Neural cell (in vitro differentiated cells): ENCODE measurements around the gene RTBDN. TPM values are rescaled to one million over a fixed set of nuclear protein-coding genes. Genes with fewer than 3 reads are reported as not detected.

Experiments
- H2AFZ ChIP-seq: fragments of 200-600, 300-800 bp; sonication (generic), shearing (Covaris generic); 2 replicates; pipeline ENCODE4 v1.6.0; 2014; ENCODE audit warnings: low read depth, mild to moderate bottlenecking, antibody characterized with exemption, low read length, moderate library complexity
- H3F3A ChIP-seq: fragments of 200-600 bp; shearing (Covaris generic); 2 replicates; pipeline ENCODE4 v1.6.1; 2016; ENCODE audit warnings: mild to moderate bottlenecking, moderate library complexity, mixed read lengths, antibody characterized with exemption, low read length; ENCODE audit not compliant: insufficient read depth, poor library complexity, severe bottlenecking
- H3K27ac ChIP-seq: fragments of 200-600, 300-800 bp; sonication (generic), shearing (Covaris generic); 2 replicates; pipeline ENCODE4 v1.5.1; 2014; ENCODE audit warnings: mild to moderate bottlenecking, low read length, moderate library complexity
- H3K27me3 ChIP-seq: fragments of 300-800, 200-600 bp; sonication (generic), shearing (Covaris generic); 2 replicates; pipeline ENCODE4 v1.6.0; 2014; ENCODE audit warnings: mild to moderate bottlenecking, low read depth, low read length, moderate library complexity; ENCODE audit not compliant: insufficient read depth
- H3K36me3 ChIP-seq: fragments of 300-800, 200-600 bp; sonication (generic), shearing (Covaris generic); 2 replicates; pipeline ENCODE4 v1.5.1; 2014; ENCODE audit warnings: mild to moderate bottlenecking, antibody characterized with exemption, low read length, moderate library complexity; ENCODE audit not compliant: insufficient read depth
- H3K4me2 ChIP-seq: fragments of 300-800, 200-600 bp; sonication (generic), shearing (Covaris generic); 2 replicates; pipeline ENCODE4 v1.6.0; 2014; ENCODE audit warnings: mild to moderate bottlenecking, low read length
- H3K4me3 ChIP-seq: fragments of 300-800, 200-600 bp; sonication (generic), shearing (Covaris generic); 2 replicates; pipeline ENCODE4 v1.5.1; 2014; ENCODE audit warnings: mild to moderate bottlenecking, low read length, moderate library complexity
- H3K79me2 ChIP-seq: fragments of 200-600 bp; shearing (Covaris generic); replicated peaks from 2 replicates; pipeline ENCODE4 v1.6.0; 2014; ENCODE audit warnings: mild to moderate bottlenecking, low read length, moderate library complexity; ENCODE audit not compliant: insufficient read depth
- H3K9ac ChIP-seq: fragments of 300-800, 200-600 bp; sonication (generic), shearing (Covaris generic); 2 replicates; pipeline ENCODE4 v1.6.1; 2016; ENCODE audit warnings: mild to moderate bottlenecking, low read length, mixed read lengths
- H3K9me2 ChIP-seq: fragments of 200-600 bp; shearing (Covaris generic); 2 replicates; pipeline ENCODE4 v1.6.1; 2016; ENCODE audit warnings: mild to moderate bottlenecking, low read length, mixed read lengths; ENCODE audit not compliant: insufficient read depth
- H3K9me3 ChIP-seq: fragments of 200-600, 300-800 bp; sonication (generic), shearing (Covaris generic); 2 replicates; pipeline ENCODE4 v1.6.1; 2016; ENCODE audit warnings: mild to moderate bottlenecking, mixed run types, low read length, moderate library complexity, mixed read lengths
- H4K20me1 ChIP-seq: fragments of 200-600 bp; shearing (Covaris generic); 2 replicates; pipeline ENCODE4 v1.6.1; 2016; ENCODE audit warnings: mild to moderate bottlenecking, mixed run types; ENCODE audit not compliant: insufficient read depth
- EP300 ChIP-seq: fragments of 450-650 bp; conservative IDR thresholded peaks from 2 replicates; pipeline ENCODE4 v1.6.1; 2014; ENCODE audit warnings: antibody characterized with exemption, mild to moderate bottlenecking, moderate library complexity; ENCODE audit not compliant: poor library complexity, severe bottlenecking
- EZH2 ChIP-seq: fragments of 200-600, 300-800 bp; shearing (Covaris generic), sonication (generic); IDR thresholded peaks from 2 replicates; pipeline ENCODE4 v1.6.1; 2014; ENCODE audit warnings: antibody characterized with exemption, low read length, borderline replicate concordance, mild to moderate bottlenecking; ENCODE audit not compliant: insufficient read depth, poor library complexity, severe bottlenecking
- MXI1 ChIP-seq: fragments of 450-650 bp; conservative IDR thresholded peaks from 2 replicates; pipeline ENCODE4 v1.6.1; 2014; ENCODE audit warnings: antibody characterized with exemption, mild to moderate bottlenecking; ENCODE audit not compliant: poor library complexity, severe bottlenecking
- POLR2AphosphoS5 ChIP-seq: IDR thresholded peaks from 2 replicates; pipeline ENCODE4 v1.6.1; 2012
- RAD21 ChIP-seq: fragments of 450-650 bp; conservative IDR thresholded peaks from 2 replicates; pipeline ENCODE4 v1.6.1; 2014; ENCODE audit warnings: antibody characterized with exemption, mild to moderate bottlenecking, moderate library complexity
- REST ChIP-seq: IDR thresholded peaks from 2 replicates; pipeline ENCODE4 v1.6.1; 2012; ENCODE audit warnings: borderline replicate concordance
- SMC3 ChIP-seq: fragments of 450-650 bp; conservative IDR thresholded peaks from 2 replicates; pipeline ENCODE4 v1.6.1; 2014; ENCODE audit warnings: antibody characterized with exemption, mild to moderate bottlenecking, moderate library complexity; ENCODE audit not compliant: poor library complexity
- TAF1 ChIP-seq: IDR thresholded peaks from 2 replicates; pipeline ENCODE4 v1.6.1; 2012; ENCODE audit warnings: low read depth
- polyA plus RNA-seq: library from polyadenylated mRNA; depleted of rRNA; stranded (reverse); fragments of >200 nt; gene quantifications from 2 replicates; pipeline ENCODE4 v1.2.3, GENCODE V29; 2014
- TF ChIP-seq, protein P1 (sequence below): fragments of 450-650 bp; IDR thresholded peaks from 2 replicates; pipeline ENCODE4 v1.5.1; 2014; ENCODE audit warnings: antibody characterized with exemption, mild to moderate bottlenecking, moderate library complexity; ENCODE audit not compliant: poor library complexity, severe bottlenecking

The RTBDN gene
- polyA plus RNA-seq, 1 donor from 2014 or later: not detected

DNA sequence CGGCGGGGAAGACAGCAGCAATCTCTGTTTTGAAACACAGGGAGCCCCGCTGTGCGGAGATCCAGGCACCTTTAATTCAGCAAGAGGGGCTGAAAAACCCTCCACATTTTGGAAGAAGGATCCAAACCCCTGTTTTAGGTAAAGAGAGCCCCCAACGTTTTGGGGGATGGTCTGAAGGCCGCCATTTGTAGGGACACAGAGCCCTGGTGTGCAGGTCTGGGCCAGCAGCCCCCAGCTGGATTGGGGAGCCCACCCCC lies 55.5 kb downstream of the RTBDN start:
- Histone ChIP-seq H4K20me1 (no peaks in the 10 kb centered on the region), H3K9me2 (no peaks in the 10 kb centered on the region), H3F3A (no peaks in the 10 kb centered on the region), H3K27me3 (no peaks in the 10 kb centered on the region), H3K79me2 (no peaks in the 10 kb centered on the region), H3K27ac (no peak overlapping the region), H3K9ac (peak overlapping the region; percentile 60), H3K9me3 (no peaks in the 10 kb centered on the region), H3K4me2 (no peak overlapping the region), H3K4me3 (no peak overlapping the region), H3K36me3 (no peaks in the 10 kb centered on the region), H2AFZ (no peak overlapping the region)
- TF ChIP-seq TAF1 (no peak), EZH2 (no peak), EP300 (no peak), REST (no peak)
- TF ChIP-seq, protein P1, sequence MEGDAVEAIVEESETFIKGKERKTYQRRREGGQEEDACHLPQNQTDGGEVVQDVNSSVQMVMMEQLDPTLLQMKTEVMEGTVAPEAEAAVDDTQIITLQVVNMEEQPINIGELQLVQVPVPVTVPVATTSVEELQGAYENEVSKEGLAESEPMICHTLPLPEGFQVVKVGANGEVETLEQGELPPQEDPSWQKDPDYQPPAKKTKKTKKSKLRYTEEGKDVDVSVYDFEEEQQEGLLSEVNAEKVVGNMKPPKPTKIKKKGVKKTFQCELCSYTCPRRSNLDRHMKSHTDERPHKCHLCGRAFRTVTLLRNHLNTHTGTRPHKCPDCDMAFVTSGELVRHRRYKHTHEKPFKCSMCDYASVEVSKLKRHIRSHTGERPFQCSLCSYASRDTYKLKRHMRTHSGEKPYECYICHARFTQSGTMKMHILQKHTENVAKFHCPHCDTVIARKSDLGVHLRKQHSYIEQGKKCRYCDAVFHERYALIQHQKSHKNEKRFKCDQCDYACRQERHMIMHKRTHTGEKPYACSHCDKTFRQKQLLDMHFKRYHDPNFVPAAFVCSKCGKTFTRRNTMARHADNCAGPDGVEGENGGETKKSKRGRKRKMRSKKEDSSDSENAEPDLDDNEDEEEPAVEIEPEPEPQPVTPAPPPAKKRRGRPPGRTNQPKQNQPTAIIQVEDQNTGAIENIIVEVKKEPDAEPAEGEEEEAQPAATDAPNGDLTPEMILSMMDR: no peak

DNA sequence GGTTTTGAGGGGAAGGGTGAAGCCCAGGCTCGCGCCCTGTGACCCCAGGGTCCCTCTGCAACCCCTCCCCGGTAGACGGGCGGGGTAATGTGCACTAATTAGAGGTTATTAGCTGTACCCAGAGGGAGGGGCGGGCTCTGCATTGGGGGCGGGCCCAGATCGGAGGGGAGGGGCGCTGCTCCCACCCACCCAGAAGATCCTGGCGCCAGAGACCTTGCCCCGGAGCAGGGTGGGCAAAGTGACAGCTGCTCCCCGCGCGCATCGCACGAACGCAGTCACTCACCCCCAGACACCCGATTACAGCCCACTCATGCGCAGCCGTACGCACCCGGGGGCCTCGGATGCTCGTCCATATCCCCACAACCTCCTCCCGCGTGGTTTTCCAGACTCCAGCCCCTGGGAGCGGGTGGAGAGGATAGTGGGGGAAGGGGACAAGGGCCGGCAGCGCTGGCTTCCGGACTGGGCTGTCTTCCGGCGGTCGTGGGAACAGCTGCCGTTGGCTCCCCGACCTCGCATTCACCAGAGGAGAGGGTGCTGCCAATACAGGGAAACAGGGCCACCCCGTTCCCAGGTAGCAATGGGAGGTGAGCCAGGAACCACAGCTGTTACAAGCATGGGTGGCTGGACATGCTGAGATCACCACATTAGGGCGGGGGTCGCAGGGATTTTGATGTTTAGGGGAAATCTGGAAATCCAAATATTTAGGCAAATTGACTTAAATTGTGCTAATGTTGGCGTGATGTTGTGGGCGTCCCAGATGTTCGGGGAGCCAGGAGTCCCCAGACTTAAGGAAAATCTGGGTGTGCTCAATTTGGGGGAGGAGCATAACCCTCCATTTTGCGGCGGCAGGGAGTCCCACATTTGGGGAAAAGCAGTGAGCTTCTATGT lies 56.1 kb downstream of the RTBDN start:
- Histone ChIP-seq H3K9me3 (no peaks in the 10 kb centered on the region), H4K20me1 (no peaks in the 10 kb centered on the region), H3K4me2 (peak overlapping the region; percentile 33), H3K4me3 (peak overlapping the region; percentile 61), H3K79me2 (no peaks in the 10 kb centered on the region), H3K27me3 (no peaks in the 10 kb centered on the region), H3K9me2 (no peaks in the 10 kb centered on the region), H2AFZ (peak overlapping the region; percentile 33), H3K9ac (peak overlapping the region; percentile 60), H3F3A (no peaks in the 10 kb centered on the region), H3K27ac (peak overlapping the region; percentile 22), H3K36me3 (no peaks in the 10 kb centered on the region)
- TF ChIP-seq POLR2AphosphoS5 (no peak), TAF1 (peak; percentile 28)

DNA sequence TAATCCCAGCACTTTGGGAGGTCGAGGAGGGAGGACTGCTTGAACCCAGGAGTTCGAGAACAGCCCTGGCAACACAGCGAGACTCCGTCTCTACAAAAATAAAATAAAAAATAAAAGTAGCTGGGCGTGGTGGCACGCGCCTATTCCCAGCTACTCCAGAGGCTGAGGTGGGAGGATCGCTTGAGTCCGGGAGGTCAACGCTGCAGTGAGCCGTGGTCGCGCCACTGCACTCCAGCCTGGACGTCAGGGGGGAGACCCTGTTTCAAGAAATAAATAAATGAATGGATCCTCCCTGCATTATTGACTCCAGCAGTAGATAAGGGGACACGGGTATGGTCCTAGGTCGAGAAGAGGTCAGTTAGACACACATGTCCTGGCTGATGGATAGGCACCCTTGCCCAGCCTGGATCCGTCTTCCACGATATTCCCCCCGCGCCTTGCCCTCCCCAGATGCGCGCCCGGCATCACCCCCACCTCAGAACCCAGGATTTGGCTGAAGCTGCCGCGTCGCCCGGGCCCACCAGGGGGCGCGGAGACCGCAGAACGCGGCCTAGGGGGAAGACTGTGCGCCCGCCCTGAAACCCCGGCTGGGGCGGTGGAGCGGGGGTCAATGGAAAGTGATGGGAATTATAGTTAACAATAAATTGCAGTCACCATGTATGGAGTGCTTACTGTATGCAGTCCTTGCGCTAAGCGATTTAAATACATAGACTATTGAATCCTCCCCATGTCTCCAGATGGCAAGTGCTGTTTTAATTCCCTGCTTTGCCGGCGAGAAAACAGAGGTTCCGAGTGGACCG lies 57.0 kb downstream of the RTBDN start:
- Histone ChIP-seq H3K9ac (peak overlapping the region; percentile 60), H2AFZ (no peak overlapping the region), H3K27ac (peak overlapping the region; percentile 22), H3K27me3 (no peaks in the 10 kb centered on the region), H4K20me1 (no peaks in the 10 kb centered on the region), H3K9me2 (no peaks in the 10 kb centered on the region), H3K79me2 (no peaks in the 10 kb centered on the region), H3K36me3 (no peaks in the 10 kb centered on the region), H3K4me3 (peak overlapping the region; percentile 61), H3K4me2 (peak overlapping the region; percentile 33), H3F3A (no peaks in the 10 kb centered on the region), H3K9me3 (no peaks in the 10 kb centered on the region)
- TF ChIP-seq, protein P1: peak; percentile 95
- TF ChIP-seq EZH2 (no peak), SMC3 (peak; percentile 93), MXI1 (peak; percentile 12), EP300 (no peak), POLR2AphosphoS5 (no peak), RAD21 (peak; percentile 83)
